Upper lobe of left lung (tissue), 6 donors: ENCODE results near the gene ARHGAP1. TPM values are rescaled to one million over a fixed set of nuclear protein-coding genes. Genes with fewer than 3 reads are reported as not detected.

Experiments used
- ATAC-seq, 2 donors: fragments of 200-7000 bp; cut with Tn5 transposase; one replicate each; pipeline ENCODE4 v1.9.1; 2022; ENCODE audit warnings: mild to moderate bottlenecking in 2 of 2, moderate library complexity in 2 of 2; ENCODE audit not compliant: low FRiP score in 2 of 2
- DNase-seq, 2 donors: peaks; one replicate each; pipeline ENCODE4 v3.0.0-alpha.2; 2019 to 2020
- H3K27ac ChIP-seq, 4 donors: fragments of 200-600 bp; sonication (generic); one replicate each; pipeline ENCODE4 v1.5.1; 2016 to 2019
- H3K27me3 ChIP-seq, 4 donors: fragments of 200-600 bp; sonication (generic); one replicate each; pipeline ENCODE4 v1.5.1; 2017 to 2019
- H3K36me3 ChIP-seq, 4 donors: fragments of 200-600 bp; sonication (generic); one replicate each; pipeline ENCODE4 v1.5.1; 2016 to 2019
- H3K4me1 ChIP-seq, 4 donors: fragments of 200-600 bp; sonication (generic); one replicate each; pipeline ENCODE4 v1.5.1; 2018 to 2019
- H3K4me3 ChIP-seq, 4 donors: fragments of 200-600 bp; sonication (generic); one replicate each; pipeline ENCODE4 v1.5.1; 2017 to 2019; ENCODE audit warnings: mild to moderate bottlenecking in 2 of 4, moderate library complexity in 1 of 4
- H3K9me3 ChIP-seq, 4 donors: fragments of 200-600 bp; sonication (generic); one replicate each; pipeline ENCODE4 v1.5.1; 2018 to 2019
- CTCF ChIP-seq, 6 experiments: fragments of 450-650 bp in 4 of 6; fragments of 200-600 bp in 2 of 6; sonication (generic) in 2 of 6; IDR thresholded peaks; one replicate each; pipeline ENCODE4 v1.5.1; 2016 to 2019; ENCODE audit warnings: antibody characterized with exemption in 6 of 6
- EP300 ChIP-seq, 4 donors: sonication (generic); formaldehyde crosslinking; IDR thresholded peaks; one replicate each; pipeline ENCODE4 v1.5.1; 2017; ENCODE audit warnings: antibody characterized with exemption in 4 of 4, control low read depth in 2 of 4
- POLR2A ChIP-seq, 4 donors: fragments of 450-650 bp; IDR thresholded peaks; one replicate each; pipeline ENCODE4 v1.5.1; 2016 to 2017; ENCODE audit warnings: antibody characterized with exemption in 4 of 4, mild to moderate bottlenecking in 2 of 4
- POLR2AphosphoS5 ChIP-seq, 2 donors: sonication (generic); formaldehyde crosslinking; IDR thresholded peaks; one replicate each; pipeline ENCODE4 v1.5.1; 2017; ENCODE audit warnings: antibody characterized with exemption in 2 of 2
- WGBS, 2 donors: methylation state at CpG; one replicate each; pipeline ENCODE4 v1.1.5; 2017 to 2018; 5-methylcytosine and 5-hydroxymethylcytosine counted together
- total RNA-seq, 6 donors: library from RNA; depleted of rRNA in 4 of 6; stranded (reverse); fragments of >200 nt in 4 of 6; gene quantifications; one replicate each; pipeline versions ENCODE4 v1.1.0 to v1.2.1, GENCODE V29; 2016 to 2021
- donor health status: DM: no; HTN: no; CAD: no; lungs with moderate emphysema.
- donor health status: DM: no; HTN: yes; CAD: no; lungs with severe emphysema.

The ARHGAP1 gene
- total RNA-seq, 6 donors from 2014 or later = 33.8 to 81.8 (median 50.7) TPM

GRCh38 chr11:46633291-46634217, 66.9 kb downstream of the ARHGAP1 start:
- peak in 1 of 2 donors; percentile 53 for DNase-seq
- Histone ChIP-seq H3K4me3 (no peak overlapping the region), H3K27ac (no peak overlapping the region), H3K27me3 (no peaks in the 10 kb centered on the region), H3K36me3 (peaks cover 0 to 51% (median 18%) of the 10 kb centered on the region in 4 donors), H3K9me3 (no peaks in the 10 kb centered on the region), H3K4me1 (no peaks in the 10 kb centered on the region)
- 81 to 88% methylated on average over 22 of the region's 22 CpGs for WGBS, 2 donors
- TF ChIP-seq CTCF (IDR thresholded peaks at IDR 0.05) (no peak), EP300 (IDR thresholded peaks at IDR 0.05) (no peak), POLR2AphosphoS5 (IDR thresholded peaks at IDR 0.05) (no peak)
- ATAC-seq = peak in 1 of 2 donors; percentile 62

GRCh38 chr11:46632502-46632901, 67.9 kb downstream of the ARHGAP1 start:
- WGBS, 2 donors = 80 to 90% methylated on average over 1 of the region's 1 CpG
- H3K4me3 ChIP-seq = no peak overlapping the region
- H3K27ac ChIP-seq = no peak overlapping the region
- DNase-seq (no peak), ATAC-seq (no peak)
- H3K9me3 ChIP-seq = no peaks in the 10 kb centered on the region
- no peak for TF ChIP-seq POLR2AphosphoS5 (IDR thresholded peaks at IDR 0.05)
- TF ChIP-seq CTCF (IDR thresholded peaks at IDR 0.05) = no peak
- TF ChIP-seq POLR2A (IDR thresholded peaks at IDR 0.05) = no peak
- TF ChIP-seq EP300 (IDR thresholded peaks at IDR 0.05) = no peak
- H3K36me3 ChIP-seq = peaks cover 0 to 52% (median 19%) of the 10 kb centered on the region in 4 donors
- no peaks in the 10 kb centered on the region for H3K4me1 ChIP-seq
- H3K27me3 ChIP-seq = no peaks in the 10 kb centered on the region

DNA sequence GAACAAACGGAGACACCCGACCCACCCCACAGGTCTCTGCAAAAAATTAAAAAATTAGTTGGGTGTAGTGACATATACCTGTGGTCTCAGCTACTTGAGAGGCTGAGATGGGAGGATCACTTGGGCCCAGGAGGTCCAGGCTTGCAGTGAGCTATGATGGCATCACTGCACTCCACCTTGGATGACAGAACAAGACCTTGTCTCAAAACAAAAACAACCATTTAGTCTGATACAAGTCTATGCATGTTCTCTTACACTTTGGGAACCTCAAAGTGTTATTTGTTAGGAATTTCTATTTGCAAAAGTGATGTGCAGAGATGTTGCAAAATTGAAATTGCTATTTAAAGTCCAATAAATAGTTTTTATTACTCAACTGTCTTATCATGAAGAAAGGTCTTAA, 68.7 kb downstream of the ARHGAP1 start:
- no peak for DNase-seq
- peaks cover 0 to 56% (median 22%) of the 10 kb centered on the region in 4 donors for H3K36me3 ChIP-seq
- H3K4me3 ChIP-seq = no peak overlapping the region
- H3K4me1 ChIP-seq = no peaks in the 10 kb centered on the region
- 88 to 93% methylated on average over 2 of the region's 2 CpGs for WGBS, 2 donors
- no peaks in the 10 kb centered on the region for H3K27me3 ChIP-seq
- H3K9me3 ChIP-seq = no peaks in the 10 kb centered on the region
- ATAC-seq = no peak
- TF ChIP-seq EP300 (IDR thresholded peaks at IDR 0.05) = no peak
- TF ChIP-seq CTCF (IDR thresholded peaks at IDR 0.05) = no peak
- TF ChIP-seq POLR2A (IDR thresholded peaks at IDR 0.05) = no peak
- no peak for TF ChIP-seq POLR2AphosphoS5 (IDR thresholded peaks at IDR 0.05)
- H3K27ac ChIP-seq = no peak overlapping the region

GRCh38 chr11:46630237-46630636, 70.2 kb downstream of the ARHGAP1 start:
- H3K4me1 ChIP-seq = no peaks in the 10 kb centered on the region
- ATAC-seq (no peak), DNase-seq (no peak)
- H3K27me3 ChIP-seq = no peaks in the 10 kb centered on the region
- H3K9me3 ChIP-seq = no peaks in the 10 kb centered on the region
- no peak overlapping the region for H3K4me3 ChIP-seq
- WGBS, 2 donors = 92 to 94% methylated on average over 1 of the region's 1 CpG
- H3K36me3 ChIP-seq = peaks cover 0 to 64% (median 32%) of the 10 kb centered on the region in 4 donors
- TF ChIP-seq POLR2A (IDR thresholded peaks at IDR 0.05) (no peak), POLR2AphosphoS5 (IDR thresholded peaks at IDR 0.05) (no peak), EP300 (IDR thresholded peaks at IDR 0.05) (no peak), CTCF (IDR thresholded peaks at IDR 0.05) (no peak)
- H3K27ac ChIP-seq = no peak overlapping the region
